HCT116 (cell line): ENCODE data around the gene RIN1. TPM values are rescaled to one million over a fixed set of nuclear protein-coding genes. Genes with fewer than 3 reads are reported as not detected.

ENCODE experiments used
- ATAC-seq: fragments of 200-7000 bp; cut with Tn5 transposase; 2 replicates; pipeline ENCODE4 v1.9.1; 2020; ENCODE audit warnings: mild to moderate bottlenecking, moderate library complexity
- BruUV-seq: library from RNA; stranded (reverse); fragments of 400-500 nt; replicated peaks from 2 replicates; lab custom pipeline; 2021; lab: Mats Ljungman, UMichigan
- CTCF ChIA-PET: fragments of 300-600 bp; sonication (Branson Sonifier 250); formaldehyde crosslinking; loops from one replicate; lab custom pipeline; 2021; ENCODE audit warnings: antibody characterized with exemption; lab: Charles Lee
- POLR2A ChIA-PET: fragments of 300-600, 350-600 bp; sonication (Branson Sonifier 250); formaldehyde crosslinking; loops from one replicate; lab custom pipeline; 2021; ENCODE audit warnings: antibody characterized with exemption; lab: Charles Lee
- RAD21 ChIA-PET, 2 experiments: fragments of 300-600 bp; sonication (Branson Sonifier 250); formaldehyde crosslinking; loops; one replicate each; lab custom pipeline; 2023; ENCODE audit warnings: low total read pairs in 2 of 2; ENCODE audit not compliant: uncharacterized antibody in 2 of 2, unreplicated experiment in 2 of 2, low non-redundant PET in 1 of 2; lab: Charles Lee
- DNase-seq: peaks from one replicate; pipeline ENCODE4 v3.0.0-alpha.2; 2010; ENCODE audit warnings: low read depth, low spot score
- H2AFZ ChIP-seq: fragments of 200-600 bp; shearing (Covaris generic), sonication (generic); 2 replicates; pipeline ENCODE4 v1.6.1; 2017; ENCODE audit warnings: low read depth, mixed run types, mixed read lengths, antibody characterized with exemption, low read length; ENCODE audit not compliant: poor library complexity, severe bottlenecking
- H3K27ac ChIP-seq: 2 replicates; pipeline ENCODE4 v1.5.1; 2012; ENCODE audit warnings: low read depth, low read length
- H3K27me3 ChIP-seq: fragments of 200-600 bp; sonication (generic); 2 replicates; pipeline ENCODE4 v1.6.1; 2016; ENCODE audit warnings: mixed run types, low read length, mixed read lengths; ENCODE audit not compliant: insufficient read depth
- H3K36me3 ChIP-seq, 2 experiments: fragments of 200-500 bp in 1 of 2; fragments of 200-600 bp in 1 of 2; sonication (Bioruptor generic) in 1 of 2; sonication (generic) in 1 of 2; 2 replicates each; pipeline versions ENCODE4 v1.5.1 to v1.6.1; 2014 to 2016; ENCODE audit warnings: low read length in 2 of 2, inconsistent platforms in 1 of 2, mixed read lengths in 1 of 2, mixed run types in 1 of 2; ENCODE audit not compliant: insufficient read depth in 2 of 2, control insufficient read depth in 1 of 2
- H3K4me1 ChIP-seq, 2 experiments: fragments of 200-600 bp in 1 of 2; sonication (generic) in 1 of 2; 2 replicates each; pipeline versions ENCODE4 v1.5.1 to v1.6.1; 2012 to 2017; ENCODE audit warnings: low read length in 2 of 2, inconsistent platforms in 1 of 2, mild to moderate bottlenecking in 1 of 2, mixed read lengths in 1 of 2, mixed run types in 1 of 2, moderate library complexity in 1 of 2; ENCODE audit not compliant: insufficient read depth in 2 of 2, control insufficient read depth in 1 of 2
- H3K4me2 ChIP-seq: fragments of 200-600 bp; sonication (generic); 2 replicates; pipeline ENCODE4 v1.6.1; 2017; ENCODE audit warnings: mixed run types, low read length, mixed read lengths
- H3K4me3 ChIP-seq, 2 experiments: fragments of 200-600 bp in 1 of 2; sonication (generic) in 1 of 2; replicated peaks in 1 of 2; 2 replicates each; pipeline ENCODE4 v1.5.1; 2011 to 2016; ENCODE audit warnings: low read length in 2 of 2, control low read depth in 1 of 2, low read depth in 1 of 2, mild to moderate bottlenecking in 1 of 2, mixed read lengths in 1 of 2, mixed run types in 1 of 2
- H3K79me2 ChIP-seq: fragments of 200-600 bp; sonication (generic); 2 replicates; pipeline ENCODE4 v1.6.1; 2017; ENCODE audit warnings: mild to moderate bottlenecking, mixed run types, low read length, moderate library complexity, mixed read lengths; ENCODE audit not compliant: insufficient read depth
- H3K9ac ChIP-seq: fragments of 200-600 bp; sonication (generic); 2 replicates; pipeline ENCODE4 v1.6.1; 2016; ENCODE audit warnings: low read length, mixed read lengths
- H3K9me2 ChIP-seq: fragments of 200-600 bp; sonication (generic), shearing (Covaris generic); 2 replicates; pipeline ENCODE4 v1.6.1; 2017; ENCODE audit warnings: mixed run types, mild to moderate bottlenecking, moderate library complexity; ENCODE audit not compliant: insufficient read depth
- H3K9me3 ChIP-seq, 2 experiments: fragments of 200-500 bp in 1 of 2; fragments of 200-600 bp in 1 of 2; sonication (Bioruptor generic) in 1 of 2; sonication (generic) in 1 of 2; 2 replicates each; pipeline ENCODE4 v1.6.1; 2014 to 2017; ENCODE audit warnings: low read length in 2 of 2, mixed read lengths in 2 of 2, inconsistent platforms in 1 of 2, low read depth in 1 of 2, mild to moderate bottlenecking in 1 of 2, mixed run types in 1 of 2, moderate library complexity in 1 of 2; ENCODE audit not compliant: control insufficient read depth in 1 of 2, insufficient read depth in 1 of 2
- H4K20me1 ChIP-seq: fragments of 200-600 bp; sonication (generic), shearing (Covaris generic); 2 replicates; pipeline ENCODE4 v1.6.1; 2017; ENCODE audit warnings: mixed run types, mild to moderate bottlenecking, moderate library complexity; ENCODE audit not compliant: insufficient read depth
- ATF3 ChIP-seq: IDR thresholded peaks from 2 replicates; pipeline ENCODE4 v1.6.1; 2012
- CBX3 ChIP-seq: IDR thresholded peaks from 2 replicates; pipeline ENCODE4 v1.6.1; 2012; ENCODE audit warnings: low read depth
- EZH2 ChIP-seq: fragments of 200-600 bp; sonication (generic); IDR thresholded peaks from 2 replicates; pipeline ENCODE4 v1.6.1; 2017; ENCODE audit warnings: antibody characterized with exemption, mixed run types
- MAX ChIP-seq: IDR thresholded peaks from 2 replicates; pipeline ENCODE4 v1.6.1; 2012
- POLR2AphosphoS5 ChIP-seq: IDR thresholded peaks from 2 replicates; pipeline ENCODE4 v1.6.1; 2011; ENCODE audit warnings: mild to moderate bottlenecking, low read depth, low read length, moderate library complexity
- REST ChIP-seq: IDR thresholded peaks from 2 replicates; pipeline ENCODE4 v1.6.1; 2012; ENCODE audit warnings: low read depth
- YY1 ChIP-seq: IDR thresholded peaks from 2 replicates; pipeline ENCODE4 v1.6.1; 2011; ENCODE audit warnings: low read length, low read depth, moderate library complexity, mild to moderate bottlenecking; ENCODE audit not compliant: insufficient replicate concordance; ENCODE audit errors: extremely low read depth
- ZBTB33 ChIP-seq: IDR thresholded peaks from 2 replicates; pipeline ENCODE4 v1.6.1; 2011; ENCODE audit warnings: mild to moderate bottlenecking, low read length, moderate library complexity; ENCODE audit not compliant: insufficient replicate concordance; ENCODE audit errors: extremely low read depth
- intact Hi-C: fragments of 100-400 bp; cut with micrococcal nuclease; formaldehyde crosslinking; loops from 2 replicates; pipeline ENCODE4 v1.10.0; 2022
- total RNA-seq: library from RNA; stranded (reverse); gene quantifications from one replicate; pipeline ENCODE4 v1.2.1, GENCODE V29; 2021; ENCODE audit not compliant: unreplicated experiment

RIN1 gene
- total RNA-seq, 1 experiment from 2014 or later = 38.7 TPM

- peaks cover 14 to 37% of the 10 kb centered on the region in 2 experiments for H3K4me1 ChIP-seq
- ChIA-PET CTCF (interaction anchor here (0.7 to 1.0 kb wide), 2 partner anchors 36 to 41 kb away, joined by 3 to 6 read pairs; no protein-coding TSS in a partner anchor), RAD21 (no interaction called here)
These were observed 11.4 kb upstream of the RIN1 start, which contains the start of gene B4GAT1 for GRCh38 chr11:66347425-66348276. TSS of gene B4GAT1 (minus strand) at chr11:66347629. CDS start at chr11:66347545, 84 bp downstream.

More at GRCh38 chr11:66347425-66348276, 11.4 kb upstream of the RIN1 start, which contains the start of gene B4GAT1:
- Histone ChIP-seq H3K4me3 (peak within 1 kb of the TSS; percentile 52 to 65), H3K9ac (peak within 1 kb of the TSS; percentile 63), H3K27me3 (no peaks in the 10 kb centered on the region), H3K79me2 (peaks cover 21% of the 10 kb centered on the region), H3K4me2 (peak within 1 kb of the TSS; percentile 85), H4K20me1 (no peaks in the 10 kb centered on the region), H3K36me3 (no peaks in the 10 kb centered on the region; a peak in 1 of 4 replicates), H3K27ac (peak within 1 kb of the TSS; percentile 78), H2AFZ (no peak within 1 kb of the TSS), H3K9me3 (no peaks in the 10 kb centered on the region), H3K9me2 (no peaks in the 10 kb centered on the region)
- intact Hi-C loops = no loop called here
- ATAC-seq (peak; percentile 76), DNase-seq (peak; percentile 85)
- peak; percentile 100; the same call in 1 of the 2 replicates for TF ChIP-seq ATF3
- TF ChIP-seq ZBTB33 = peak; percentile 23
- TF ChIP-seq CBX3 = peak; percentile 94
- TF ChIP-seq REST = no peak
- no peak for TF ChIP-seq EZH2
- peak; percentile 77; the same call in 1 of the 2 replicates for TF ChIP-seq MAX
- TF ChIP-seq POLR2AphosphoS5 = peak; percentile 54; the same call in 1 of the 2 replicates
- peak; percentile 39 for TF ChIP-seq YY1
- no TSS peak for BruUV-seq
- POLR2A ChIA-PET = no interaction called here
